Endothelial cell (in vitro differentiated cells): ENCODE measurements around the gene C9orf72. TPM values are rescaled to one million over a fixed set of nuclear protein-coding genes. Genes with fewer than 3 reads are reported as not detected.

Experiments used
- DNase-seq: peaks from one replicate; pipeline ENCODE4 v3.0.0; 2021; ENCODE audit warnings: low spot score
- H3K27ac Mint-ChIP-seq: one replicate; pipeline ENCODE4 v1.8.0; 2021; ENCODE audit warnings: mixed read lengths, inconsistent platforms; ENCODE audit not compliant: unreplicated experiment
- H3K27me3 Mint-ChIP-seq: one replicate; pipeline ENCODE4 v1.8.0; 2021; ENCODE audit warnings: mild to moderate bottlenecking, moderate library complexity, mixed read lengths, inconsistent platforms; ENCODE audit not compliant: unreplicated experiment
- H3K36me3 Mint-ChIP-seq: one replicate; pipeline ENCODE4 v1.8.0; 2021; ENCODE audit warnings: mild to moderate bottlenecking, low read depth, mixed read lengths, inconsistent platforms; ENCODE audit not compliant: unreplicated experiment
- H3K4me1 Mint-ChIP-seq: one replicate; pipeline ENCODE4 v1.8.0; 2021; ENCODE audit warnings: mild to moderate bottlenecking, mixed read lengths, inconsistent platforms; ENCODE audit not compliant: unreplicated experiment
- H3K4me3 Mint-ChIP-seq: one replicate; pipeline ENCODE4 v1.8.0; 2021; ENCODE audit warnings: mild to moderate bottlenecking, mixed read lengths, inconsistent platforms; ENCODE audit not compliant: unreplicated experiment
- H3K9me3 Mint-ChIP-seq: one replicate; pipeline ENCODE4 v1.8.0; 2021; ENCODE audit warnings: mixed read lengths, inconsistent platforms; ENCODE audit not compliant: unreplicated experiment
- total RNA-seq: library from RNA; stranded (reverse); fragmentation: NEBNext Ultra II Directional; extraction: Animal tissue kit (Norgen Biotek cat#: 25700); gene quantifications from one replicate; pipeline ENCODE4 v1.2.1, GENCODE V29; 2021; ENCODE audit not compliant: unreplicated experiment
- TF ChIP-seq, protein P1 (sequence below): fragments of 200-600 bp; sonication (generic); IDR thresholded peaks from one replicate; pipeline ENCODE4 v1.5.0; 2021; ENCODE audit warnings: antibody characterized with exemption; ENCODE audit not compliant: unreplicated experiment

The C9orf72 gene
- total RNA-seq, 1 donor from 2014 or later, result 14.7 TPM

DNA sequence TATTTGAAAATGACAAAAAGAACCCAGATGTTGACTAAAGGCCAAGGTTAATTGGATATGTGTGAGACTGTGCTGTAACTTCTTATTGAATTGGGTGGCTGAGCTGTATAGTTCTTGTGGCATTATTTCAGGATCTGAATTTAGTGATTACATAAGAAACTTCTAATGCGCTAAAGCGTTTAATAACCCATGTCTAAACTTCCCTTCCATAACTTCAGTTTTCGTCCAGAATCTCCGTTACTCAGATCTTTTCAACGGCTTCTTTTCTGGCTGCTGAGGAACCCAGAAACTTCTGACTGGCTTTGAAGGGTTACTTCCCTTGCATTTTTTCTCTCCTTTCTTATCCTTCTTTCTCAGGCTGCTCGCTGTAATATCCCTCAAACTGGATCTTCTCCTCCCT lies 28.1 kb upstream of the C9orf72 start:
- H3K9me3 Mint-ChIP-seq, result no peaks in the 10 kb centered on the region
- peaks cover 3% of the 10 kb centered on the region for H3K27me3 Mint-ChIP-seq
- no peaks in the 10 kb centered on the region for H3K4me1 Mint-ChIP-seq
- H3K36me3 Mint-ChIP-seq, result no peaks in the 10 kb centered on the region
- no peak for DNase-seq
- no peak overlapping the region for H3K4me3 Mint-ChIP-seq
- no peak overlapping the region for H3K27ac Mint-ChIP-seq
- TF ChIP-seq, protein P1, sequence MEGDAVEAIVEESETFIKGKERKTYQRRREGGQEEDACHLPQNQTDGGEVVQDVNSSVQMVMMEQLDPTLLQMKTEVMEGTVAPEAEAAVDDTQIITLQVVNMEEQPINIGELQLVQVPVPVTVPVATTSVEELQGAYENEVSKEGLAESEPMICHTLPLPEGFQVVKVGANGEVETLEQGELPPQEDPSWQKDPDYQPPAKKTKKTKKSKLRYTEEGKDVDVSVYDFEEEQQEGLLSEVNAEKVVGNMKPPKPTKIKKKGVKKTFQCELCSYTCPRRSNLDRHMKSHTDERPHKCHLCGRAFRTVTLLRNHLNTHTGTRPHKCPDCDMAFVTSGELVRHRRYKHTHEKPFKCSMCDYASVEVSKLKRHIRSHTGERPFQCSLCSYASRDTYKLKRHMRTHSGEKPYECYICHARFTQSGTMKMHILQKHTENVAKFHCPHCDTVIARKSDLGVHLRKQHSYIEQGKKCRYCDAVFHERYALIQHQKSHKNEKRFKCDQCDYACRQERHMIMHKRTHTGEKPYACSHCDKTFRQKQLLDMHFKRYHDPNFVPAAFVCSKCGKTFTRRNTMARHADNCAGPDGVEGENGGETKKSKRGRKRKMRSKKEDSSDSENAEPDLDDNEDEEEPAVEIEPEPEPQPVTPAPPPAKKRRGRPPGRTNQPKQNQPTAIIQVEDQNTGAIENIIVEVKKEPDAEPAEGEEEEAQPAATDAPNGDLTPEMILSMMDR, result no peak

DNA sequence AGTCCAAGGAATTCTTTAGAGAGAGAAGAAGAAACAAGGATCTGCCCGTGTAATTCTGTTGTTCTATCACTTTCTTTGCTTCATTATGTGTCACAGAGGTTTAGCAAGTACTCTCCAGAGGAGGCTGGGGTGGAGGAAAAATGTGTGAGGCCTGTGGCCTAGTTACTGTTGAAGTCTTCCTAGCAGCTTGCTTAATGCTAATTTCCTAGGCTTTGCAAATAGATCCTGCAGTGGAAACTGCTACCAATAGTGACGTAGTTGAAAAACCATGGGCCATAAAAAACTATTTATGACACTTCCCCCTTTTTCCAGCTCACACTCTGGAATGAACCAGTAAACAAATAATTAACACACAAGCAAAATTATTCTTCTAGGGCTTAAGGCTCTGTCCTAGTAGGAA lies 27.0 kb upstream of the C9orf72 start:
- no peaks in the 10 kb centered on the region for H3K9me3 Mint-ChIP-seq
- H3K27ac Mint-ChIP-seq, result no peak overlapping the region
- TF ChIP-seq, protein P1, result no peak
- no peak overlapping the region for H3K4me3 Mint-ChIP-seq
- peaks cover 4% of the 10 kb centered on the region for H3K27me3 Mint-ChIP-seq
- no peaks in the 10 kb centered on the region for H3K4me1 Mint-ChIP-seq
- no peak for DNase-seq
- H3K36me3 Mint-ChIP-seq, result no peaks in the 10 kb centered on the region

DNA sequence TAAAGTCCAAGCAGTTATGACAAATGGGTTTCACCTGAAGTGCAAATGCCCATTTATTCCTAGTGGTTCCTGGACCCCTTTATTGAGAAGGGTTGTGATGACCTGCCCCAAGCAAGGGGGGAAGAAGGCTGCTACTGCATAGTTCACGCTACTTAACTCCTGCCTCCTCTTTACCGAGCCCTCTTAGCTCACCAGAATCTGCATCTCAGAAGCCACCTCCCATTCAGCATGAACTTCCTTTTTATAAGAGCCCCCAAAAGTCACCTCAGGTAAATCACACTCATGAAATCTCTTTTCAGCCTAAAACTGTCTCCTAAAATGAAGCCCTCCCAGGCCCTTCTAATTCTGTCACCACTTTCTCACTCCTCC lies 26.6 kb upstream of the C9orf72 start:
- H3K27me3 Mint-ChIP-seq, result peaks cover 4% of the 10 kb centered on the region
- no peak overlapping the region for H3K4me3 Mint-ChIP-seq
- H3K4me1 Mint-ChIP-seq, result no peaks in the 10 kb centered on the region
- H3K27ac Mint-ChIP-seq, result no peak overlapping the region
- no peak for DNase-seq
- H3K36me3 Mint-ChIP-seq, result no peaks in the 10 kb centered on the region
- H3K9me3 Mint-ChIP-seq, result no peaks in the 10 kb centered on the region
- TF ChIP-seq, protein P1, result no peak

DNA sequence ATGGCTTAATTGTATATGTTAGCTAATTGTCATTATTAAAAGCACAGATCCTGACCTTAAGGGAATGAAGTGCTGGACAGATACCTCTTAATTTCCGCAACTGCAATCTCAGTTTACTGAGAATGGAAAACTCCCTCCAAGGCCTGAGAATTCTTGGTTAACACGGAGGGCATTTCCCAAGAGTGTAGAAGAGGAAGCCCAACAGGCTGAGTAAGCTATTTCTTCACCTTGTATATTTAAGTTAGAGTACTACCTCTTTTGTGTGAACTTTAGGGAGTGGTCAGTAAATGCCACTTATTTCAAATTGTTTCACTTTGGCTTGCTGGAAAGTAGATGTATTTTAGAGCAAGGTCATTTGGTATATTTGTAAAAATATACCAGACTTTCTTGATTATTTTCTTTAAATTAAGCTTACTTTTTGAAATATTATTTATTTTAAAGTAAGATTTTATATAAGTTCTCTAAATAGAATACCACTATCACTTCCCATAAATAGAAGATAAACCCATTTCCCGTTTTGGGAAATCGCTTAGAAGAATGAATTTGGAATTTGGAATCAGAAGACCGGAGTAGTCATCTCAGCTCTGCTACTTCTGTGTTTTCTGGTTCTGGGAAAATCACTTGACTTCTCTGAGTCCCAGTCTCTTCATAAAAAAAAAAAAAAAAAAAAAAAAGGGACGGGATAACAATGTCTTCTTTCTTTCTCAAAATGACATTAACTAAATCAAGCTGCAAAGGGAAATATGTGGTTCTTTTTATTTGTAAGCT lies 26.0 kb upstream of the C9orf72 start:
- H3K36me3 Mint-ChIP-seq, result no peaks in the 10 kb centered on the region
- peaks cover 4% of the 10 kb centered on the region for H3K27me3 Mint-ChIP-seq
- TF ChIP-seq, protein P1, result no peak
- H3K4me3 Mint-ChIP-seq, result no peak overlapping the region
- DNase-seq, result no peak
- H3K9me3 Mint-ChIP-seq, result no peaks in the 10 kb centered on the region
- H3K4me1 Mint-ChIP-seq, result no peaks in the 10 kb centered on the region
- no peak overlapping the region for H3K27ac Mint-ChIP-seq

DNA sequence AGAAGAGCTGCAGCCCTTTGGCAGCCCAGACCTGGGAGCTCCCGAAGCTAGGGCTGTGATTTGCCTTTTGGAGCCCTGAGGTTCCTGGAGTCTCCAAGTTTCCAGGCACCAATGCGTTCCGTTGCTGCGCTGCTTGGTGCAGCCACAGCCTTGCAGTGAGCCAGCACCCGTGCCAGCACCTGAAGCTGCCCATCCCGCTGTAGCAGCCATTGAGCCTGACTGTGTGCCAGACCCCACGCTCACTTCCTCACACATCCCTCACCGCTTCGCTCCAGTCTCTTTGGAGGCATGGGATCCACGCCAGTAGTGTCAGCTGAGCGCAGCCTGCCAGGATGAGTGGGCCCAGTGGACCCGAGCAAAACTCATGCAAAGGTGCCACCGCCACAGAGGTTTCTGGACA lies 22.5 kb upstream of the C9orf72 start:
- H3K27ac Mint-ChIP-seq, result no peak overlapping the region
- H3K4me3 Mint-ChIP-seq, result no peak overlapping the region
- H3K27me3 Mint-ChIP-seq, result peaks cover 2% of the 10 kb centered on the region
- TF ChIP-seq, protein P1, result no peak
- no peaks in the 10 kb centered on the region for H3K4me1 Mint-ChIP-seq
- no peaks in the 10 kb centered on the region for H3K9me3 Mint-ChIP-seq
- no peak for DNase-seq
- H3K36me3 Mint-ChIP-seq, result no peaks in the 10 kb centered on the region
